ENCODE results near the gene PRL.

GRCh38 chr6:22253955-22254655 is 42.7 kb downstream of the PRL start:
- TF ChIP-seq CTCF (IDR thresholded peaks at IDR 0.05) = no peak
- TF ChIP-seq POLR2A (IDR thresholded peaks at IDR 0.05) = no peak
- TF ChIP-seq POLR2AphosphoS5 (IDR thresholded peaks at IDR 0.05; ENCODE audit: insufficient read depth in 1 of 2, low read depth in 1 of 2) = no peak
